ENCODE results near the gene CLHC1. TPM values are rescaled to one million over a fixed set of nuclear protein-coding genes. Genes with fewer than 3 reads are reported as not detected.

Gene CLHC1
- total RNA-seq, 4 donors from 2014 or later: 3.4 to 15.0 (median 6.4) TPM

DNA sequence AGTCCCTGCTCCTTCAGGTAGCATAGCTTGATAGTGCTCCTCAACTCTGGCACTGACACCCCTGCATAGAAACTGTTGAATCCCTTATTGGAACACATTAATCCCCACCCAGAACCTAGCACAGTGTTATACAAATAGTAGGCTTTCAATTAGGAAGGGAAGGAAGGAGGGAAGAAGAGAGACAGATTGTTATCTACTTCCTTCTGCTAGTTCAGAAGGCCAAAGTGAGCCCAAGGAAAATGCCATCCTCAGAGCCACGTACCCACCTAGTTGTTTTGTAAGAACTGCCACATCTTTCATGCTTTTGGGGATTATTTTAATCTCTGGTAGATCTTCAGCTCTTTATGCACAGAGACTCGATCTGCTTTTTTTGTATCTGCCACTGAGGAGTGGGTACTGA is 75.1 kb downstream of the CLHC1 start:
- WGBS: 72% methylated on average over 2 of the region's 2 CpGs
- peaks cover 41 to 99% (median 84%) of the 10 kb centered on the region in 4 donors for H3K4me1 ChIP-seq
- DNase-seq (ENCODE audit: extremely low spot score): no peak
- TF ChIP-seq CTCF (IDR thresholded peaks at IDR 0.05) (no peak), EP300 (IDR thresholded peaks at IDR 0.05) (no peak), POLR2AphosphoS5 (IDR thresholded peaks at IDR 0.05) (no peak), POLR2A (IDR thresholded peaks at IDR 0.05; ENCODE audit: low read depth) (no peak)
- no peaks in the 10 kb centered on the region for H3K27me3 ChIP-seq
- H3K4me3 ChIP-seq: no peak overlapping the region
- peak overlapping the region; percentile 70 to 79 (median 75) for H3K27ac ChIP-seq (replicated peaks in 1 of 4)
- intact Hi-C loops (cut with DNase I): no loop called here
- no peaks in the 10 kb centered on the region for H3K9me3 ChIP-seq
- H3K36me3 ChIP-seq: no peaks in the 10 kb centered on the region

DNA sequence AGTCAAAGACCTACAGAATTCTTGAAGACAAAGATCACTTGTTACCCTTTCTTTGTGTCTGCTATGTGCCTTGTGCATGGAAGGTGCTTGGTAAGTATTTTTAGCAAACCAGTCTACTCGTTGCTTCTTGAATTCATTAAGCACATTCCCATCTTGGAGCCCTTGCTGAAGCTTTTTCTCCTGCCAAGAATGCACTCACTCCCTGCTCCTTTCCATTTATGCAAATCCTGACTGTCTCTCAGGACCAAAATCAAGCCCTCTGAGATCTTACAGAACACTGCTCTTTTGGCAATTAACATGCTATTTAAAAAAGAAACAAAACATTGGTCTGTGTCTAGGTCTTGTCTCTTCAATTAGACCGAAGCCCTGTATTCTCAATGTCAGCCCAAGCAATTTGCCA is 75.8 kb downstream of the CLHC1 start:
- Histone ChIP-seq H3K36me3 (no peaks in the 10 kb centered on the region), H3K4me3 (no peak overlapping the region), H3K27me3 (no peaks in the 10 kb centered on the region), H3K9me3 (no peaks in the 10 kb centered on the region), H3K27ac (replicated peaks in 1 of 4) (peak overlapping the region; percentile 70 to 79 (median 75)), H3K4me1 (peaks cover 46 to 99% (median 91%) of the 10 kb centered on the region in 4 donors)
- intact Hi-C loops (cut with DNase I): no loop called here
- DNase-seq (ENCODE audit: extremely low spot score): no peak
- peak in 1 of 2 donors; percentile 10 for TF ChIP-seq POLR2AphosphoS5 (IDR thresholded peaks at IDR 0.05)
- TF ChIP-seq POLR2A (IDR thresholded peaks at IDR 0.05; ENCODE audit: low read depth): no peak
- WGBS: 15% methylated on average over 2 of the region's 2 CpGs

GRCh38 chr2:55155764-55156281 is 76.3 kb downstream of the CLHC1 start:
- H3K27ac ChIP-seq (replicated peaks in 1 of 4): peak overlapping the region; percentile 70 to 79 (median 75)
- intact Hi-C loops (cut with DNase I): no loop called here
- no peaks in the 10 kb centered on the region for H3K27me3 ChIP-seq
- H3K4me1 ChIP-seq: peaks cover 46 to 99% (median 90%) of the 10 kb centered on the region in 4 donors
- H3K4me3 ChIP-seq: no peak overlapping the region
- no peak for DNase-seq (ENCODE audit: extremely low spot score)
- no peaks in the 10 kb centered on the region for H3K36me3 ChIP-seq
- H3K9me3 ChIP-seq: no peaks in the 10 kb centered on the region
- no peak for TF ChIP-seq EP300 (IDR thresholded peaks at IDR 0.05)
- TF ChIP-seq POLR2AphosphoS5 (IDR thresholded peaks at IDR 0.05): no peak
- TF ChIP-seq POLR2A (IDR thresholded peaks at IDR 0.05; ENCODE audit: low read depth): no peak
- no peak for TF ChIP-seq CTCF (IDR thresholded peaks at IDR 0.05)
- 32% methylated on average over 1 of the region's 1 CpG for WGBS

DNA sequence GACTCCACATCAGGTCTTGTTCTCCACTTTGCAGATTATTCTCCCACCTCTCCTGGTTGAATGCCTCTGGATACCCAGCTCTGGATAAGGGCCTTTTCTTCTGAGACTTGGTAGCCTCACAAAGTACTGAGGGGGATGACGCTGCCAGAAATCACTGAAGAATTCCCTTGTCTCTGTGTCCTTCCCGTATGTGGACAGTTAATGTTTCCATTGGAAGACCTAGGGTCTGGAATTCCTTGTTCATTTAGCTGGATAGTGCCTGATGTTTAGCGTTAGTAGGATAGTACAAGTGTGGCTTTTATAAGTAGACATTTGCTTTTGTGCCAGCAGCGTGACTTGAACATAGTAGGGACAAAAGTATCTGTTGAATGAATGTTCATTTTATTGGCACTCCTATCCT is 76.9 kb downstream of the CLHC1 start:
- Histone ChIP-seq H3K4me1 (peaks cover 46 to 92% (median 88%) of the 10 kb centered on the region in 4 donors), H3K27ac (replicated peaks in 1 of 4) (peak overlapping the region; percentile 70 to 79 (median 75)), H3K27me3 (no peaks in the 10 kb centered on the region), H3K36me3 (no peaks in the 10 kb centered on the region), H3K4me3 (no peak overlapping the region), H3K9me3 (no peaks in the 10 kb centered on the region)
- 55% methylated on average over 4 of the region's 4 CpGs for WGBS
- no peak for DNase-seq (ENCODE audit: extremely low spot score)
- intact Hi-C loops (cut with DNase I): no loop called here
- TF ChIP-seq CTCF (IDR thresholded peaks at IDR 0.05): no peak
- TF ChIP-seq POLR2A (IDR thresholded peaks at IDR 0.05; ENCODE audit: low read depth): no peak
- no peak for TF ChIP-seq POLR2AphosphoS5 (IDR thresholded peaks at IDR 0.05)
- TF ChIP-seq EP300 (IDR thresholded peaks at IDR 0.05): no peak

DNA sequence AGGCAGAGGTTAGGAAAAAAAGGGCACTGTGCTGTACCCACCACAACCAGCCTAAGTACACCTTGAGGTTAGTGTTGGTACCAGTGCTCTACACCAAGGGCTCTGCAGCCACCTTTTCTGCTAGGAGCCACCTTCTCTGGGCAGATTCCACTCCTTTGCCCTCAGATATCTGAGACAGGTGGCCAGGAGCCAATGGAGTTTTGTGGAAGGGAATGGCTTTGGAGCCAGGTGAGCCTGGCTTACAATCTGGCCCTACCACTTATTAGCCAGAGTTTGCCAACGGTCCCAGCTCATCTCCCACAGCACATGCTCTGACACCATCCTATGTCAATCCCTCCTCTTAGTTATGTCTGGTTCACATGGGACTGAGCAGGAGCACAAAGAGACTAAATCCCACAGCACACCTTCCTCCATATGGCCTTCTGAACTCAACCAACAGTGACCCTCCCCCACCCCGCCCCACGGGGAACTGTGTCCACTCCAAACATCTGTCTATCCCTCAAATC is 77.5 kb downstream of the CLHC1 start:
- H3K27me3 ChIP-seq: no peaks in the 10 kb centered on the region
- no peaks in the 10 kb centered on the region for H3K36me3 ChIP-seq
- H3K27ac ChIP-seq (replicated peaks in 1 of 4): peak overlapping the region; percentile 70 to 79 (median 75)
- peaks cover 42 to 86% (median 84%) of the 10 kb centered on the region in 4 donors for H3K4me1 ChIP-seq
- no peak for TF ChIP-seq POLR2AphosphoS5 (IDR thresholded peaks at IDR 0.05)
- TF ChIP-seq EP300 (IDR thresholded peaks at IDR 0.05): no peak
- intact Hi-C loops (cut with DNase I): loop anchor here (5.0 kb wide), 1 partner anchor 37 kb away; no protein-coding TSS in a partner anchor
- 50% methylated on average over 2 of the region's 3 CpGs for WGBS
- DNase-seq (ENCODE audit: extremely low spot score): no peak
- H3K9me3 ChIP-seq: no peaks in the 10 kb centered on the region
- H3K4me3 ChIP-seq: no peak overlapping the region
